HG03139 (cell line): ENCODE measurements around the gene SV2C.
"Not testable (repeated sequence)": the region's sequence is repeated elsewhere in the genome, so short reads cannot be mapped to it uniquely, and the experiment has no call there.

Experiments
- ATAC-seq: cut with Tn5 transposase; IDR thresholded peaks from one replicate; pipeline ENCODE4 v1.9.1; 2021; ENCODE audit not compliant: unreplicated experiment

SV2C gene, protein sequence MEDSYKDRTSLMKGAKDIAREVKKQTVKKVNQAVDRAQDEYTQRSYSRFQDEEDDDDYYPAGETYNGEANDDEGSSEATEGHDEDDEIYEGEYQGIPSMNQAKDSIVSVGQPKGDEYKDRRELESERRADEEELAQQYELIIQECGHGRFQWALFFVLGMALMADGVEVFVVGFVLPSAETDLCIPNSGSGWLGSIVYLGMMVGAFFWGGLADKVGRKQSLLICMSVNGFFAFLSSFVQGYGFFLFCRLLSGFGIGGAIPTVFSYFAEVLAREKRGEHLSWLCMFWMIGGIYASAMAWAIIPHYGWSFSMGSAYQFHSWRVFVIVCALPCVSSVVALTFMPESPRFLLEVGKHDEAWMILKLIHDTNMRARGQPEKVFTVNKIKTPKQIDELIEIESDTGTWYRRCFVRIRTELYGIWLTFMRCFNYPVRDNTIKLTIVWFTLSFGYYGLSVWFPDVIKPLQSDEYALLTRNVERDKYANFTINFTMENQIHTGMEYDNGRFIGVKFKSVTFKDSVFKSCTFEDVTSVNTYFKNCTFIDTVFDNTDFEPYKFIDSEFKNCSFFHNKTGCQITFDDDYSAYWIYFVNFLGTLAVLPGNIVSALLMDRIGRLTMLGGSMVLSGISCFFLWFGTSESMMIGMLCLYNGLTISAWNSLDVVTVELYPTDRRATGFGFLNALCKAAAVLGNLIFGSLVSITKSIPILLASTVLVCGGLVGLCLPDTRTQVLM

DNA sequence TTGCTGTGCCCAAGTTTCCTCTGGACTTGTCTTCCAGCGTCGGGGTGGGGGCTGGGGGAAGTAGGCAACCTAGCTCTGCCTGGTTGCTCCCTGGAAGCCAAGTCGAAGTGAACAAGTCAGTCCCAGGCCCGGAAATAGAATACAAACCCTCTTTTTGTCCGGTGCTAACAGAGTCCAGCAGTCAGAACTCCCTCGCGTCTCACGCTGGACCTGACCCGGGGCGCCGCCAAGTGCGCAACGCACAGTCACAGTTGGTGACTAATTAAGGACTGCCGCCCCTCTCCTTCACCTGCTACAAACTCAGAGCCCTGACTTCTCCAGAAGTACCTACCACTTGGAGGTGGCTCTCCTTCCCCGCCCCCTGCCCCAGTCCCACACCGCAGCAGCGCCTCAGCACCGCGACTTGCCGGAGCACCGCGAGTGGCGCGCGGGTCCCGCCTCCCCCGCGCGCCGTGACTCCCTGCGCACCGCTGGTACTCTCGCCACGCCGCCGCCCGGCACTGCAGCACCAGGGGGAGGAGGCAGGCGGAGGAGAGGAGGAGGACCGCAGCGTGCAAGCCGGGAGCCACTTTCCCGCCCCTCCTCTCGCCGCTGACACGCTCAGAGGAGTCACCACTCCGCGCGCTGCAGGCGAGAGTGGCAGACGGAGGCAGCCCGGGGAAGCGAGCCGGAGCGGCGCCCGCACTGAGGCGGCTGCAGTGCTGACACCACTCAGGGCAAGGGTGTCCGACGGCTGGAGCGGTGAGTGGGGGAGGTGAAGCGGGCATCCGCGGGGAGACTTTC is at the start of gene SV2C:
TSS of gene SV2C (plus strand) at position 612 of the 783 bp plus-strand sequence. CDS start 48,368 bp downstream, outside the sequence.
- ATAC-seq = no peak

GRCh38 chr5:76037736-76038151 is 45.4 kb upstream of the SV2C start:
- ATAC-seq = not testable (repeated sequence)

DNA sequence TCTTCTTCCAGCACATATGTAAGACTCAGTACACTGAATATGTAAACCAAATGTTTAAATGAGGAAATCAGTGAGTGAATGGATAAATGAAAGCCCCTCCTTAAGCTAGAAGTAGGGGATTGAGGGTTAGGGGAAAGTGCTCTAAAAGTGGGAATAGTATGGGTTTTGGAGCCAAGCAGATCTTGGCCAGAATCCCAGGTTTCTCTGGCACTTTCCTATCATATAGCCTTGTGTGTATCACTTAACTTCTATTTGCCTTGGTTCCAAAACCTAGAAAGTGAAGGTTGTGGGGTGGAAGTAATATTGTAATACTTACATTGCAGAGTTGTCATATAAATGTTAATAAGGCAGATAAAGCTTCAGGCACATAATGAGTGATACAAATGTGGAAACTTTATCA is 45.0 kb upstream of the SV2C start:
- ATAC-seq = no peak

DNA sequence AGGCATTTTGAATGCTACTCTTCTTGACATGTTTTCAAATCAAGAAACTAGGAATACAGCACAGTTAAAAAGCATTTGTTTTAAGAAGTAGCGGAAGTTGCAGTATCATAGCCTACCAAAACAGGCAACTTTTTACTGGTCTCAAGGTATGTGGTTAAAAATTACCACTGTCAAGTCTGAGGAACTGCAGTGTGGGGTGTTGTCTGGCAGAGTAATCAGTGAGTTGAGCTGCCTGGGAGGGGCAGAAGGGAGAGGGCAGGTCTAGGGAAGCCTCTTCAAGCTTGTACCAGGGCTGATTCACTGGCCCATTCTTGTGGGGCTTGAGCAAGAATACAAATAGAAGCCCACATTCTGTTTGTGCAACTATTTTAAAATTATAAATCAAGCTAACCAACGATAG is 42.4 kb upstream of the SV2C start:
- ATAC-seq = no peak

DNA sequence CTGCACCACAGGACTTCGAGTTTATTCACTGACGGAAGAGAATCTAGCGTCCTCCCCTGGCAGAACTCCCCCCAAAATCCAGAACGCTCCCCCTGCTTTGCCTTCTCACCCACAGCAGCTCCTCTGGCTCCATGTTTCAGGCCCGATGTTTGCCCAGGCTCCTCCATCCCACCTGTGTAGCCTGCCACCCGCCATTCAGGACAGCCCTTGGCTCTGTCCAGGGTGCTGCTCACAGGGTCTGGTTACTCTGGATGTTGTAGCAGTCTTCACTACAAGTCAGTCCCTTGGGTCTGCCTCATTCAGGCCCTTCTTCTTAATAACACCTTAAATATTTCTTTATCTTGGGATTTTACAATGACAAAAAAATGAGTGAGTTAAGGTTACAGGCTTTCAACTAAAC is 41.3 kb upstream of the SV2C start:
- ATAC-seq = no peak

GRCh38 chr5:76046741-76047140 is 36.4 kb upstream of the SV2C start:
- ATAC-seq = no peak

DNA sequence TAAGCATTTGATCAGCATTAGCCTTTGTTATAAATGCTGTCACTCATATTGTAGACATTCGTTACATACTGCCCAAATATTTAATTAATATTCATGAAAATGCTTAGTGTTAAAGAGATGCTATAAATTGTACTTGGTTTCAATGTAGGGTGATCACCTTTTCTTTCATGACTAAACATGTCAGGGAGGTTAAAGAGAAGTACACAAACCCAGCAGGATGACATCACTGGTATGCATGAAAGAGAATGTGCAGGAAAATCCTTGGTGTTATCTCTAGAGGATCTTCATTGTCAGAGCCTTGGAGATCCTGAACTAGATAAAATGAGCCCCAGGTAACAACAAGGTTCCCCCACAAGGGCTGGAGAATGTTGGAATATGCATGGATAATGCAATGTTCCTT is 33.0 kb upstream of the SV2C start:
- no peak for ATAC-seq

DNA sequence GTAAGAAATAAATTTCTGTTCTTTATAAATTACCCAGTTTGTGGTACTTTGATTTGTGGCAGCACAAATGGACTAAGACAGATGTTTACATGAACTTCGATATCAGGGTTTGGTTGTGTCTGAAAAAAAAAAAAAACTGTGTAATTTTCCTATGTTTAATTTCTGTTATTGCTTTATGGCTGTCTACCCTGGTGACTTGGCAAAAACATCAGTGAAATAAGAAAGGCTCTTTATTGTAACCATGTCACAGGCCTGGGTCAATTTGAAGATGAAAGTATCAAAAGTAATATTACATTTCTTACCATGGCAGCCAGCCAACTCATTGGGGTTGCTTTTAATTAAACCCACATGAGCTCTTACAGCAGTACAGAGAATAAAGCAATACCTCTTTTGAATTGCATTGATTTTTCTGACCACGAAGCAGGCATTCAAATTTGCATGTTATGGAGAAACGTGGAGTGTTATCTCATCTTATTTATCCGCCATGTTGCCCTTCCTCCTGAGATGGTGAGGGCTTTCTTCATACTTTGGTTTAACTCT is 20.6 kb upstream of the SV2C start:
- no peak for ATAC-seq

DNA sequence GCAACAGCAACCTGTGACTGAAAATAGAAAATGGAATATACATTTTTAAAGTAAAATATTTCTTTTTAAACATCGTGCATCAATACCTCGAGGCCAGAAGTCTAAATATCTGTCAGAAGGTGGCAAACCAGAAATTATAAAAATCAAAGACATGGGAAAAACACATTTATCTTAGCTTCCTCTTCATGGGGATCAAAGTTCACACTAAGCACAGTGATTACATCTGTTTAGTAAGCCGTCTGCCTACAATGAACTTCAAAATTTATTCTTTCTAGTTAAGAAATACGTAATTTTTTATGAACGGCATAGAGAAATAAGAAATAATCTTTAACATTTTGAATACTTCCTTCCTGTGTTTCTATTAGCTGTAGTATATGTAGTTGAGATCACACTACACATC is 17.9 kb upstream of the SV2C start:
- ATAC-seq = no peak

GRCh38 chr5:76069061-76069735 is 14.0 kb upstream of the SV2C start:
- ATAC-seq = no peak

- ATAC-seq = no peak
Observed at GRCh38 chr5:76074487-76075065, 8.6 kb upstream of the SV2C start.

GRCh38 chr5:76081811-76082771 is 1.1 kb upstream of the SV2C start:
- no peak for ATAC-seq

- ATAC-seq = no peak
Observed at GRCh38 chr5:76083555-76084495, 642 bp downstream of the SV2C start.

GRCh38 chr5:76084496-76085242 is 1.5 kb downstream of the SV2C start:
- ATAC-seq = no peak

DNA sequence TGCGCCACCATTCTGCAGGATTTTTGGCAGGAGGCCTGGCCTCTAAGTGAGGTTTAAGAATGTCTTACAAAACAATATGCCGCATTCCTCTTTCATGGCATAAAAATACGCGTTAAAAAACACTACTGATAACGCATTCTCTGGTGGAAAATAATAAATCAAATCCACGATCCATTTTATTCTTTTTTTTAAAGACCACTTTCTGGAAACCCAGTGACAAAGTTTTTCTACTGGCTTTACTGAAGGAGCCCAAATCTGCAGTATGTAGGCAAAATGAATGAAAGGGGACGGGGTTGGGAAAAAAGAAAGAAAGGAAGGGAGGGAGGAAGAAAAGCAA is 2.0 kb downstream of the SV2C start:
- ATAC-seq = no peak

- no peak for ATAC-seq
Observed at GRCh38 chr5:76086095-76086494, 2.9 kb downstream of the SV2C start.

- not testable (repeated sequence) for ATAC-seq
Observed at GRCh38 chr5:76089156-76089555, 6.0 kb downstream of the SV2C start.

- no peak for ATAC-seq
Observed at GRCh38 chr5:76091351-76091750, 8.2 kb downstream of the SV2C start.
